HG02642 (cell line): Measurements from ENCODE around the gene MTMR3.
"Not testable (repeated sequence)": the region's sequence is repeated elsewhere in the genome, so short reads cannot be mapped to it uniquely, and the experiment has no call there.

ENCODE experiments used
- ATAC-seq: cut with Tn5 transposase; IDR thresholded peaks from one replicate; pipeline ENCODE4 v1.9.1; 2021; ENCODE audit warnings: mild to moderate bottlenecking; ENCODE audit not compliant: unreplicated experiment, poor library complexity

The MTMR3 gene

GRCh38 chr22:30043161-30043560, 160.2 kb downstream of the MTMR3 start:
- no peak for ATAC-seq

GRCh38 chr22:30044369-30044768, 161.4 kb downstream of the MTMR3 start:
- no peak for ATAC-seq

DNA sequence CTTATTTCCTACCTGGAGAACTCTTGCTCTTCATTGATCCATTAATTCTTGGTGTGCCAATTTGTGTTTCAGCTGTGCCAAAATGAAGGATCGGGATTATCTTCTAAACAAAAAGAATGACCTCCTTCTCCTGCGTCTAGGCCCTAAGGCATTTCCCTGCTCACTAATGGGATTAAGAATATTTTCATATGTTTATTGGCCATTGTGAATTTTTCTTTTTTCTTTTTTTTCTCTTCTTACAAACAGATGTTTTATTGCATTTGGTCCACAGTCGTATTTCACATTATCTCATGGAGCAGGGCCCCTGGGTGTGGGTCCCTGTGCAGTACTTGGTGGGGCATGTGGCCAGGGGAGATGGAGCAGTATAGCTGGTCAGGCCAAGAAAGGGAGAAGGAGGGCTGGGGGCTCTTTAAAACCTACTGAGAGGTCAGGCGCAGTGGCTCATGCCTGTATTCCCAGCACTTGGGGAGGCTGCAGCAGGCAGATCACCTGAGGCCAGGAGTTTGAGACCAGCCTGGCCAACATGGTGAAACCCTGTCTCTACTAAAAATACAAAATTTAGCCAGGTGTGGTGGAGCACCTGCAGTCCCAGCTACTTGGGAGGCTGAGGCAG, 162.0 kb downstream of the MTMR3 start:
- ATAC-seq, result no peak

GRCh38 chr22:30045494-30045887, 162.5 kb downstream of the MTMR3 start:
- no peak for ATAC-seq

GRCh38 chr22:30045901-30046715, 163.1 kb downstream of the MTMR3 start:
- ATAC-seq, result no peak

GRCh38 chr22:30046716-30047363, 163.9 kb downstream of the MTMR3 start:
- ATAC-seq, result no peak

GRCh38 chr22:30047364-30047738, 164.4 kb downstream of the MTMR3 start:
- ATAC-seq, result no peak

DNA sequence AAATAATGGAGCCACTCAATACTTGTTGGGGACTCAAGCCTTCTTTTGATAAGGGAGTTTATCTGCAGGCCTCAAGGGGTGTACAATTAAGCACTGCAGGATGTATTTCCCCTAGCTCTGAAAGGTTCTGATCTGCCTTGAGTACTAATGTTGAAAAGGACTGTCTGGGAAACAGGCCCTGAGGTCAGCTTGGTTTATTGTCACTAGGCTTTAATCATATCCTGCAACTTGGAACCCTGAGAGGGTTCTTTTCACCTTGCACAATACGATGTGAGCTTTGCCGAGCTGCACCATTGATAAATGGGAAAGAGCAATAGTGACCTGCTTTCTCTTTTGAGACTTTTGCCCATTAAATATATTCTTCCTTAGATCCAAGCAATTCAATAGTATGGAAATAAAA, 165.7 kb downstream of the MTMR3 start:
- no peak for ATAC-seq

DNA sequence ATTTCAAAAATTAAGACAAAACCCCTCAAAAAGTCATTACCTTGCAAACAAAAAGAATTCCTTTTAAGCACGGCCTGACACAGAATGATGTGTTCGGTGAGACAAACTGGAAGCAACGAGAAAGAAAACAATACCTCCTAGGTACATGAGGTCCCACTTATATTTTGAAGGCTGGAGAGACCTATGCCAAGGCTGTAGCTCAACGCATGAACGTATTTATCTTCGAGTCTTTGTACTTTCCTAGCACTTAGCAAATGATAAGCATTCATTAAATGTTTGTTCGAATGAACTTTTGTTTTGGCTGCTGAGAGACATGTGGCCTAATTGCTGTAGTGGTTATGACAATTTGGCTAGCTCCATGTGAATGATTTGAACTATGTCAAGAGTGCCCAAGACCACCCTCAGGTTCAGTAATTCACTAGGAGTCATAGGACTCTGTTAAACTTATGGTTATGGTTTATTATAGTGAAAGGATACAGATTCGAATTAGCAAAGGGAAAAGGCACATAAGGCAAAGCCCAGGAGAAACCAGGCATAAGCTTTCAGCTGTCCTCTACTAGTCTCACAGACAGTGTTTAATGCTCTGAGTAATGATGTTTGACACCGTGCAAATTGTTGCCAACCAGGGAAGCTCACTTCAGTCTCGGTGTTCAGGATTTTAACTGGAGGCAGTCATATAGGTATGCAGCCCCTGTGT, 171.2 kb downstream of the MTMR3 start:
- no peak for ATAC-seq

DNA sequence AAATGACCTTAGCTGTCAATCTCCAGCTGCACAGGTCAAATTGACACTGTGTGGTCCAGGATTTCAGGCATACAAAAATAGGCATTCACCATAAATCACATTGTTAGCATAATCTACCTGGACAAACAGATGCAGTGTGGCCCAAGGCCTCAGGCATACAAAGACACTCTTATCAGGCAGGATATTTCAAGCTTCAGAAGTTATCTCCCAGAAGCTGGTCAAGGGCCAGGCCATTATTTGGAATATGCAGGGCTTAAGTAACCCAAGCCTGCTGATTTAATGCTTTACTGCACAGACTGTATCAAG, 171.7 kb downstream of the MTMR3 start:
- ATAC-seq, result no peak

- ATAC-seq, result no peak
Measured at GRCh38 chr22:30056015-30056414, 173.0 kb downstream of the MTMR3 start.

- no peak for ATAC-seq
Measured at GRCh38 chr22:30057375-30057774, 174.4 kb downstream of the MTMR3 start.

DNA sequence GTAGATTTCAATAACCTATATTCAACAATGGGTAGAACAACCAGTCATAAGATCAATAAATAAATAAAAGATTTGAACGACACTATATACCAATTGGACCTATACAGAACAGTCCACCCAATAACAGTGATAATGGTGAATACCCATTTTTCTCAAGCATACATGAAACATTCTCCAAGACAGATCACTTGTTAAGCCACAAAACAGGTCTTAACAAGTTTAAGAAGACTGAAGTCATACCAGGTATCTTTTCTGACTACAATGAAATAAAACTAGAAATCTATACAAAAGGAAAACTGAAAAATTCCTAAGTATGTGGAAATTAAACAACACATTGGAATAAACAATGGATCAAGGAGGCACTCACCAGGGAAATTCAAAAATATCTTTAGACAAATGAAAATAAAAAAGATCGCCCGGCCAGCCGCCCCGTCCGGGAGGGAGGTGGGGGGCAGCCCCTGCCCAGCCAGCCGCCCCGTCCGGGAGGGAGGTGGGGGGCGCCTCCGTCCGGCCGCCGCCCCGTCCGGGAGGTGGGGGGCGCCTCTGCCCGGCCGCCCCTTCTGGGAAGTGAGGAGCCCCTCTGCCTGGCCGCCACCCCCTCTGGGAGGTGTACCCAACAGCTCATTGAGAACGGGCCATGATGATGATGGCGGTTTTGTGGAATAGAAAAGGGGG, 176.5 kb downstream of the MTMR3 start:
- not testable (repeated sequence) for ATAC-seq

GRCh38 chr22:30061094-30061493, 178.1 kb downstream of the MTMR3 start:
- ATAC-seq, result not testable (repeated sequence)

GRCh38 chr22:30062259-30062658, 179.3 kb downstream of the MTMR3 start:
- no peak for ATAC-seq

DNA sequence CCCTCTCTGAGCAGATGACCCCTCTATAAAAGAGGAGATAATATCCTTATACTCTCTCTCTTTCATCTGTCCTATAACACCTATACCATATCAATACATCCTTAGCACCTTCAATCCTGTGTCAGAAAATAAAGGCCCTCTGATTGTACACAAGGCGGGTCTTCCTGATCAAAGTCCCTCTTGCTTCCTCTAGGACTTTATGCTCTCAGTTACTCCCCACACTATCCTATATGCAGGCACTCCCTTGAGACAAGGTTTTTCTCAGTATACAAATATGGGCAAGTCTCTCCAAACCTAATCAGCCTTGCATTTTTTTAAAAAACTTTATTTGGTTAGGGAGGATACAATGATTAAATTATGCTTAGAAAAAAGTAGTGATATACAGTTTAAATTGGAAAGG, 180.0 kb downstream of the MTMR3 start:
- ATAC-seq, result no peak

DNA sequence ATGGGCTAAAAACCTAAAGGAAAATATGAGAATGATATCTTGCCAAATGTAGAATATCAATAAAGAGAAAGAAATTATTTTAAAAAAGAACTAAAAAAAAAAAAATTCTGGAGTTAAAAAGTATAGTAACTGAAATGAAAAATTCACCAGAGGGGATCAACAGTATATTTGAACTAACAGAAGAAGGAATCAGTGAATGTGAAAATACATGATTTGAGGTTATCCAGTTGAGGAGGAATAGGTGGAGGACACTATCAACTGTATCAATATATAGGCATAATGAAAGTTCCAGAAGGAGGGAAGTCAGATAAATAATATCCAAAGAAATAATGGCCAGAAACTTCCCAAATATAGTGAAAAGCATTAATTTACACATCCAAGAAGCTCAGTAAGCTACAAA, 181.2 kb downstream of the MTMR3 start:
- no peak for ATAC-seq

GRCh38 chr22:30073743-30074142, 190.8 kb downstream of the MTMR3 start:
- no peak for ATAC-seq

DNA sequence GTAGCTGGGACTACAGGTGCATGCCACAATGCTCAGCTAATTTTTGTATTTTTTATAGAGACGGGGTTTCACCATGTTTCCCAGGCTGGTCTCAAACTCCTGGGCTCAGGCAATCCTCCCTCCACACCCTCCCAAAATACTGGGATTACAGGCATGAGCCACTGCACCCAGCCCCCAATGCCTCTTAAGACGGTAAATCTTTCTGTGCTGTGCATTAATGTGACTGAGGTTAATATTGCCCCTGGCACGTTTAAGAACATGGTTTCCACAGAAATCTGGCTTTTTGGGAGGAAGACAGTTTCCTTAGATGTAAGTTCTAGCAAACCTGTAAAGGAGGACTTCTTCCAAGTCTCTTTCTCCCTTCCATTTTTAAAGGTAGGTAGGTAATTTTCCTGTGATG, 191.2 kb downstream of the MTMR3 start:
- ATAC-seq, result no peak

GRCh38 chr22:30074994-30075393, 192.0 kb downstream of the MTMR3 start:
- no peak for ATAC-seq
